ENCODE data around the gene RTL5.
A peak's percentile ranks its signal among the peaks of the same experiment; 100 is the strongest.
"Not testable (repeated sequence)": the region's sequence is repeated elsewhere in the genome, so short reads cannot be mapped to it uniquely, and the experiment has no call there.

RTL5 gene

DNA sequence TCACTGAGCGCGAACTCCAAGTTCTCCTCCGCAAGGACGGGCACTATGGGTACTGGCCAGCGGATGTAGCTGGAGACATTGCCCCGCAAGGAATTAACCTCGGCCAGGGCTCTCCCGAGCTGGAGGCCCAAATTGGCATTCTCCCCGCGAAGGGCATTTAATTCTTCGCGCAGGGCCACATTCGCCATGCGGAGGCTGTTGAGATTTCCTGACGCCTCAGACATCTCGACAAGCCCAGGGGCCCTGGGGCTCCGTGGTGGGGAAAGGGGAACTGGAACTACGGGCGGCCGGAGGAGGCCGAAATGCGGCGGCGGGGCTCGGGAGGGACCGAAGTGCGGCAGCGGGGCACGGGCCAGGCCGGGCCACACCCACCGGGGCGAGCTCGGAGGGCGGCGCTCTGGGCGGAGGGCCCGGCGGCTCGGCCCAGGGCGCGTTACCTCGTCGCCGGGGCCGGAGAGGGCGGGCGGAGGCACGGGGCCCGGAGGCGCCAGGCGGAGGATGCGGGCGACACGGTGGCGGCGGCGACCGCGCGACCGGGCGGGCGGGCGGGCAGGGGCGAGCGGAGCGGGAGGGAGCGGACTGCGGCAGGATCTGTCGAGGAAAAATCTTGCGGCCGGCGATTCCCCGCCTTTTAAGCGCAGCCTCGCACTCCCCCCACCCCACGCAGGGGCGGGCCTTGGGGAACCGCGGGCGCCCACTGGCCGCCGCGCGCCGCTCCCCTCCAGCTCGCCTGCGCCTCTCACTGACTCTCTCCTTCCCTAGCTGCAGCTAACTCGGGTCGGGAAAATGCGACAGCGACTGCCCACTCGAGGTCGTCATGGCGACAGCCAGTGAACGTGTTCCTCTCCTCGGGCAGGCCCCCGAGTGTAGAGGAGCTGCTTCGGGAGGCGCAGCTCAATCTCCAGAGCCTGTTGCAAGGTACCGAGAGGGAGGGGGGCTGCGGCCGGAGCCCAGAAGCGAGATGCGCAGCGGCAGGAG lies at the start of gene RTL5:
Gene RTL5 (minus strand): TSS at position 599 of the 978 bp plus-strand sequence.
- peak; percentile 83 for DNase-seq (ENCODE audit: low spot score)

DNA sequence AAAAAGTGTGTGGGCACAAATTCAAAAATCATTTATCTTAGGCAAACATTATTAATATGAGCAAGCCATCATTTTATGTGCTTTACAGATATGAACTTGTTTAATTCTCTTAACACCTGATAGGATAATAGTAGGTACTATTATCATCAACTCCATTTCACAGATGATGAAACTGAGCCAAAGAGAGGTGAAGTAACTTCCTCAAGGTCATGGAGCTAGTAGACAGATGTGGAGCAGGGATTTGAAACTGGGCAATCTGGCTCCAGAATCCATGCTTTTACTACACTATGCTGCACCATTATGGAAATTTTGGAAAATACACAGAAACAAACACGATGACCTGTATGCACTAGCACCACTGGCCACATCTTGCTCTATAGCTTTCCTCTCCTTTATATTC lies 48.8 kb upstream of the RTL5 start:
- peak; percentile 6 for DNase-seq (ENCODE audit: low spot score)

DNA sequence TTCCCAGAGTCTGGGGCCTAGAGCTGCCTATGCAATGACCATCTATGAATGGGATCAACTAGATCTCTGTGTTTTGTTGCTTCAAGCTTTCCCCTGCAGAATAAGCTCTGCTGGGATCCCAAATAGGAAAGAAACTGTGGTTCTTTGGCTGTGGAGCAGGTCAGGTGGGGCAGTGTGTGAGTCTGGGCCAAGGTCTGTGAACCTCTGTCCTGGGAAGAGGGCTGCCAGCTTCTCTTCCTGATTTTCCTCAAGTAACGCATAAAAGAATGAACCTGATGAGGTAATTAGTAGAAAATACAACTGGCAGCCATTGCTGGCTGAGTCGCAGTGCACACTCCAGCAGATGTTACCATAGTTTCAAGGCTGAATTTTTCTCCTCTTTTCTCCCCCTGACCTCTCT lies 45.3 kb upstream of the RTL5 start:
- DNase-seq (ENCODE audit: low spot score) = peak; percentile 13

DNA sequence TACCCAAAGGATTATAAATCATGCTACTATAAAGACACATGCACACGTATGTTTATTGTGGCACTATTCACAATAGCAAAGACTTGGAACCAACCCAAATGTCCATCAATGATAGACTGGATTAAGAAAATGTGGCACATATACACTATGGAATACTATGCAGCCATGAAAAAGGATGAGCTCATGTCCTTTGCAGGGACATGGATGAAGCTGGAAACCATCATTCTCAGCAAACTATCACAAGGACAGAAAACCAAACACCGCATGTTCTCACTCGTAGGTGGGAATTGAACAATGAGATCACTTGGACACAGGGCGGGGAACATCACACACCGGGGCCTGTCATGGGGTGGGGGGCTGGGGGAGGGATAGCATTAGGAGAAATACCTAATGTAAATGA lies 44.6 kb upstream of the RTL5 start:
- DNase-seq (ENCODE audit: low spot score) = not testable (repeated sequence)

DNA sequence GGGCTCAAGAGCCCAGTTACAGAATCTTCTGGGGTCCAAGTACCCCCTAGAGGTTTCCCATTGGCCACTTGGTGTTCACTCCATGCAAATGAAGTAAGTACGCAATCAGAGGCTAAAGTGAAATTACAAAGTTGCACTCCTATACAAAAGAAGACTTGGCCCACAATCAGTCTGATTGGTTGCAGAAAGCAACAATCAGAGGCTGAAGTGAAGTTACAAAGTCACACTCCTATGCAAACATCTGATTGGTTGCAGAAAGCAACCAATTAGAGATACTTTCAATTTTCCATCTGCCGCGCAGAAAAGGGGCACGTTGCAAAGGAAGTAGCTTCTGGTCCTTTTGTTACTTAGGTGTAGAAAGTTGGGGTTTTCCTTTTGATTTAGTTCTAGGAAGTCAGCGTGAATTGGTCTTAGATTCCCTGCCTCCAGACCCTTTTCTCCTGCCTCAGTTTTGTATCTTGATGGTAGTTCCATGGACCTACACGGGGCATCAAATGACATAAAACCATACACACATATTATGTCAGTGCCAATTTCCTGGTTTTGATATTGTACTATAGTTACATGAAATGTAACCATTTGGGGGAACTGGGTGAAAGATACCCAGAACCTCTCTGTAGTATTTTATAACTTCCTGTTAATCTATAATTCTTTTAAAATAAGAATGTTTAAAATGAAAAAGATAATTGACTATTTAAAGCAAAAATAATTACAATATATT lies 37.5 kb upstream of the RTL5 start:
- DNase-seq (ENCODE audit: low spot score) = peak; percentile 24

DNA sequence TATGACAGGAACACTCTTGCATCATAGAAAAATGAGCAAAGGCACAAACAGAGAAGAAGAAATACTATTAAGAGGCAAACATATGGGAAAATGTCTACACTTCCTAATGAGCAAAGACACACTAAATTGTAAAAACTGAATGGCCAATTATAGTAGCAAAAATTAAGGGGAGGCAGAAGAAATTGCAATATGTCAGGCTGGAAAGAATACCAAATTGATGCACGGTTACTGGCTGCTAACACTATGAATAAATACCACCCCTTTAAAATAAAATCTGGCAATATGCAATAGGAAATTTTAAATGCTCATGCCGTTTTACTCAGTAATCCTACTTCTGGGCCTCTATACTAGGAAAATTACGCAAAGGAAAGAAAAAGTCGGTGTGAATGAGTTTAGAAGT lies 33.8 kb upstream of the RTL5 start:
- DNase-seq (ENCODE audit: low spot score) = no peak

DNA sequence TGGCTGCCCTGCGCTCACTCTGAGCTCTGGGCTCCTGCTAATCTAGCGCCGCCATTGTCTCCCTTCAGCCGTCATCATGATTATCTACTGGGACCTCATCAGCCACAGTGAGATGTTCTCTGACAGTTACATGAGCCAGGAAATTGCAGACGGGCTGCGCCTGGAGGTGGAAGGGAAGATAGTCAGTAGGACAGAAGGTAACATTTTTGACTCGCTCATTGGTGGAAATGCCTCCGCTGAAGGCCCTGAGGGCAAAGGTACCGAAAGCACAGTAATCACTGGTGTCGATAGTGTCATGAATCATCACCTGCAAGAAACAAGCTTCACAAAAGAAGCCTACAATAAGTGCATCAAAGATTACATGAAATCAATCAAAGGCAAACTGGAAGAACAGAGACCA lies 28.1 kb upstream of the RTL5 start:
- DNase-seq (ENCODE audit: low spot score) = no peak

DNA sequence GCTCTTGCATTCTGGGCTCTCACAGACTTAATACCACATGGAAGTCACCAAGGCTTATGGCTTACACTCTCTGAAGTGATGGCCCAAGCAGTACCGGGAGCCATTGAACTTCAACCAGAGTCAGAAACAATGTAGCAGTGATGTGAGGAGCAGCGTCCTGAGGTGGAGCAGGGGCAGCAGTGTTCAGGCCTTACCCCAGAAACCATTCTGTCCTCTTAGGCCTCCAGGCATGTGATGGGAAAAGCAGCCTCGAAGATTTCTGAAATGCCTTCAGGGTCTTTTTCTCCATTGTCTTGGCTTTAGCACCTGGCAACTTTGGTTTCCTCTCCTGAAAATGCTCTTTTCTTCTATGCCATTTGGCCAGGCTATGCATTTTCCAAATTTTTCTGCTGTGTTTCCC lies 27.1 kb upstream of the RTL5 start:
- no peak for DNase-seq (ENCODE audit: low spot score)

DNA sequence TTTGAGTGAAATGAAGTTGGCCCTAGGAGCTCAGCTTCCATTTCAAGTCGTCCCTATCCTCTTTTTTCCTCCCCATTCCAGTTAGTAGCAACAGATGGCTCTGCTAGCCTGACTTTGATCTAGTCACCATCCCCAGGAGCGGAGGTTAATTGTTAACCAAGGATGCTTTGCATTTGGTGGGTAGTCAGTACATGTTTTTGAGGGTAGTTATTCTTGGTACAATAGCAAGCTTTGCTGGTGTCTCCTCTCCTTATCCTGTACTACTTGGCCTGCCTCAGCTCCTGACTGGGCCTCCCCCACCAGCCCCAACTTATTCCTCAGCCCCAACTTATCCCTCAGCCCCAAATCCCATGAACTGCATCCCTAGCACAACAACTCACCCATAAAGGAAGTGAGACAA lies 14.8 kb upstream of the RTL5 start:
- no peak for DNase-seq (ENCODE audit: low spot score)

DNA sequence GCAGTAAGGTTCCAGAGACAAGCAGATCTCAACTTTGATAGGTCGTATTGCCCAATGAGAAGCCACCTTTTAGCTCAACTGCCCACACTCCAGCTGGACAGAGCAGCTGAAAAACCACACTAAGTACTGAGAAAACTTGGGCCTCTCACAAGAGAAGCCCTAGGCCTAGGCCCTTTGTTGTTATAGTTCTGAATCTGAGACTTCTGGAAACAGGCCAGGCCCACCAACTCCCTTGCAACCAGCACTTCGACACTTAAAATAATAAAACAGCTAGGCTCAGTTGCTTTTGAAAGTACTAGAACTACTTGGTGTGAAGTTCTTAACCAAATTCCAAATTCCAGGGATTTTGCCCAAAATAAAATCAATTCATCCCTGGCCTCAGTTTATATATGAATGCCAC lies 13.5 kb upstream of the RTL5 start:
- DNase-seq (ENCODE audit: low spot score) = no peak

DNA sequence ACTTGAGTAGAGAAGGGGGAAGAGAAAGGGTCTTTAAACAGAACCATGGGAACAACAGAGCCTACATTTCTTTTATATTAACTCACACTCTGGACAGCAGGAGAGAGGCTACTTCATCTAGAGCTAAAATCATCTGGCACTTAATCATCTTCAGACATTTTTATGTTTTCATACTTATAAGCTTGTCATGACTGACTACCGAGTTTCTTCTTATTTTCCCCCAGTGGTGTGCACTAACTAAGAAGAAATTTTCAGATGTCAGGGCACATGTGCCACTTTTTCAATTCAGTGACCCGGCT lies 11.8 kb upstream of the RTL5 start:
- DNase-seq (ENCODE audit: low spot score) = no peak

DNA sequence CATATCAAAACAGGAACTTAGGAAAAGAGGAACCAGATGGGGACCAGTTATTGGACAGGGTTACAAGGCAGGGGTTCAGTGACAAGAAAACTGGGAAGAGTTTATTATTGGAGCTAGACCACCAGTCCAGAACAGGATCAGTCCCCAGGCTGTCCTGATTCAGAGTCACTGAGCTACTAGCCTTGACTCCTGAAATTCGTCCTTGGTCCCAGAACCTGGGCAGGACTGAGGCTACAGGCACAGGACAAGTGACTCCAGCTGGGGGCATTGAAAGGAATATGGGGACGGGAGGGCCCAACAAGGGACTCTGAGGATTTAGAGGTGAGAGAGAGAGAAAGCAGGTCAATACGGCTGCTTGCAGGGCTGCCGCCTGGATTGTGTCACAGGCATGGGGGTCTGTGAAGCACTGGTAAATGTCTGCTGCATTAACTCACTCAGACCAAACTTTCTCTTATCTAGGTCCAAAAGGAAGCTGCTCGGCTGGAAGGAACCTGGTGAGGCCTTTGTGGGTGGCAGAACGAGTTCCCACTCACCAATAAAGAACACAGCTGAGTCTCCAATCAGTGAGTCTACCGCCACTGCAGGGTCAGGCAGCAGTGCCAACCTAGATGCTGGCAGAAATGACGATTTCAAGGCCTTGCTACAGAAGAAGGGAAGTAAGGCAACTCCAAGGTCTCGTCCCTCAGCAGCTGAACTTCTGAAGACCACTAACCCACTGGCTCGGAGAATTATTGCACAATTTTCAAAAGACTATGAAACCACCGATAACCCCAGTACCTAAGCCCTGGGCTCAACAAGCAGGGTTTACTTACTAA lies 11.3 kb upstream of the RTL5 start:
- no peak for DNase-seq (ENCODE audit: low spot score)

DNA sequence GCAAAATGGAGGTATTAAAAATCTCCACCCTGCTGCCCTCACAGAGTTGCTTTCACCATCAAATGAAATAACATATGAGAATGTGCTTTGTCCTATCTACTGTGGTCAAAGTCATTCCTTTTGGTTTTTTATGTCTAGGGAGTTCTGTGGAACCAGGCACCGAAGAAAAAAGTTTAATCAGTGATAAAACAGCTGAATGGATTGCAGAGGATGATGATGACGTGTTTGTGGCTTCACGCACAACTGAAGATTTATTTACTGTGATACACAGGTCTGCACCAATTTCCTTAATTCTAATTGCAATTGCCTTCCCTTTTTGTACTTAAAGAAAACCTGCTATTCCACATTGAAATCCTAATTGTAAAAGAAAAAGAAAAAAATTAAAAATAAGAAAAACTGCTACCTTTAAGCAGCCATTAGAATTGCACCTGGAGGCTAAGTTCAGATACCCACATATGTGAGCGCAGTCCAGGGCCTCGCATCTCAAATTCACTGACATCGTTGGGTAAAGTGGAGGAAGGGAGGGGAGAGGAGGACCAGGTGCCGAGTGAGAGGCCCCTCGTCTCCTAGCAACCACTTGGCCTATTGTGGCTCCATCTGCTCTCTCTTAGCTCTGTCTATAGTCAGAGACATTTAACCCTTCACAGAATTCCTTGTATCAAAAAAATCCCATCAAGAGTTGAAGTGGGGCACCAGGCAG lies 10.5 kb upstream of the RTL5 start:
- DNase-seq (ENCODE audit: low spot score) = no peak

DNA sequence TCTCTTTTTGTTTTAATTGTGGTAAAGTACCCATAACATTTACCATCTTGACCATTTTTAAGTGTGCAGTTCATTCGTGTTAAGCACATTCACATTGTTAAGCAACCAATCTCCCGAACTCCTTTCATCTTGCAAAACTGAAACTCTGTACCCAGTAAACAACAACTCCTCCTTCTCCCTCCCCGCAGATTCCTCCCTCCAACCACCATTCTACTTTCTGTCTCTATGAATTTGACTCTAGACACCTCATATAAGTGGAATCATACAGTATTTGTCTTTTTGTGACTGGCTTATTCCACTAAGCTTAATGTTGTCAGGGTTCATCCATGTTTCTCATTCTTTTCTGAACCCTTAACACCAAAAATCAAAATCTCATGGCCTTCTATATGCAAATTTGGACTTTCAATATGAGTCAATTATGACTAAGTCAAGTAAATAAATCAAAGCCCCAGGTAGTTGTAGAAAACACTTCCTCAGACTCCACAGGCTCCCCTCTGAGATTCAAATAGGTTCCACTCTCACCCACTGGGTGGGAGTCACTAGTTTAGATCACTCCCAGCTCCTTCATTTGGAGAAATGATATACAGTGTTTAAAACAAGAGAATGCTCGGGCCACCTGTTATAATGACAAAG lies 9.8 kb upstream of the RTL5 start:
- DNase-seq (ENCODE audit: low spot score) = no peak

DNA sequence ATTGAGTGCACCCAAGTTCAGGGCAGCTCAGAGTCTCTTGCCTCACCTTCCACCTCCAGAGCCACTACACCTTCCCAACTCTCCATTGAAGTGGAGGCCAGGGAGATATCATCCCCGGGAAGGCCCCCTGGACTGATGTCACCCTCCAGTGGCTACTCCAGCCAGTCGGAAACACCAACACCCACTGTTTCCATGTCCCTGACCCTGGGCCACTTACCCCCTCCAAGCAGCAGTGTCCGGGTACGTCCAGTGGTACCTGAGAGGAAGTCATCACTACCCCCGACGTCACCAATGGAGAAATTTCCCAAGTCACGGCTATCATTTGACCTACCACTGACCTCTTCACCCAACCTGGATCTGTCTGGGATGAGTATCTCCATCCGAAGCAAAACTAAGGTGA lies 7.8 kb upstream of the RTL5 start:
- no peak for DNase-seq (ENCODE audit: low spot score)

DNA sequence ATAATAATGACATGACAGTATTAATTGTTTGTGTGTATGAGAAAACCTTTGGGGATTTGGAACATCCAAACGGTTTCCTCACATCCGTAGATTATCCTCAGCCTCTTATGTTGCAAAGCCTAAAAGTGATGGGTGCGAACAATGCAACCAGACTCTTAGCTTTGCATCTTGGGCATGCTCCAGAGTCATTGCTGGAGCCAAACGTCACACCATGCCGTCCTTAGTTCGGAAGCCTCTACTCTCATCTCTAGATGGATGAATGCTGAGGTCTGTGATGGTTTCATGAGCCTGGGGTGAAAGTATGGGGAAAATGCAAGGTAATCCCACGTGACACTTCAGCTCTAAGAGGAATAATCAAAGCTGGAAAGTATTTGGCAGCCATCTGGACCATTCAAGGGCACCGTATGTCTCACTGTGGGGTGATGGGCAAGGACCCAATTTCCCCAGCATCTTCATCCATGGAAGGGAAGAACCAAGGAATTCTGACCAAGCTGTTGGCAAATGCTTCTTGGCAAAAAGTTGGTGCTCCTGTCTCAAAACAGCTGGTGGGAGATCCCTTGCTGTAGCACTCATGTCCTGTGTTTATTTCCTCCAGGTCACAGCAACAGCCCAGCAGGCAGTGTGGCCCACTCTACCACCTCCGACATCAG lies 6.3 kb upstream of the RTL5 start:
- no peak for DNase-seq (ENCODE audit: low spot score)

DNA sequence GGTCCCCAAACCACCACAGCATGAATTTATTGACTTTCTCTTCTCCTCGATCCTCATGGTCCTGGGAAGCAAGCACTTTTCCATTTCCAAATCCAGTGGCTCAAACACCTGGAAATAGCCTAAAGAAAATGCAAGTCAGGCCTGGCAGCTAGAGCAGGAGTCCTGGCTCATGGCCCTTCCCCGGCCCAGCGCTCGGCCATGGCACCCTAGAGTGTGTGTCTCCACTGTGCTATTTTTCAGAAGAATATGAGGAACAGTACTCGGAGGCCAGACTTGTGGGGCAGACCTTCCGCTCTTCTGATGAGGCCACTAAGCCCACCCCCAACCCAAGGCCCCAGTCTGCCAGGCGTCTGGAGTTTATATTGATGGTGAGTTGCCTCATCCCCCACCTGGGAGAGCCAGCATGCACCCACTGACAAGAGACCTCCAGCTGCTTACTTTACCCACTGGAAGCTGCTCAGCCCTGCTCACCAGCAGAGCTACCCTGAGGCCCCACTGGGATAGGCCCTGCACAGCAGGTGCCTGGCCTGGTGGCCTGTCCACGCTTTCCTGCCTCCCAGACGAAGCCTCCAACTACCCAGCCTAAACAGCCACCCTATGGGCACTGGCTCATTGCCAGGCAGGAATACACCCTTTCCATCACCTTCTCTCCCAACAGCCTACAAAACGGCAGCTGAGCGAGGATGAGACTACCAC lies 2.3 kb upstream of the RTL5 start:
- DNase-seq (ENCODE audit: low spot score) = no peak

DNA sequence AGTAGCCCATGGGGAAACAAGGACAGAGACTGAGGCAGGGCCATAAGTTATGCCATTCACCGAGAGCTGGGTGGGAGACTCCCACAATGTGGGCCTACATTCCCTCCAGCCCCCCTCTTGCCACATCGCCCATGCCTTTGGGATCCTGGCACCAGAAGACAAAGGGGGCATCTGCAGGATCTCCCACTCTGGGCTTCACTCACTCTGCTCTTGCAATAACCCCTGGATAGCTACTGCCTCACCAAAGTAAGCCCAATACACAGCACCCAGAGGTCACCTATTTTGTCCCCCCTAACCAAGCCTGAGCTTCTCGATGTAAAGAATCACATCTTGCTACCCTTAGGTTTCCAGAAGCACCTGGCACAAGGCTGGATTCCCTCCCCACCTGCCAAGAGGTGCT lies 741 bp upstream of the RTL5 start:
- DNase-seq (ENCODE audit: low spot score) = no peak

DNA sequence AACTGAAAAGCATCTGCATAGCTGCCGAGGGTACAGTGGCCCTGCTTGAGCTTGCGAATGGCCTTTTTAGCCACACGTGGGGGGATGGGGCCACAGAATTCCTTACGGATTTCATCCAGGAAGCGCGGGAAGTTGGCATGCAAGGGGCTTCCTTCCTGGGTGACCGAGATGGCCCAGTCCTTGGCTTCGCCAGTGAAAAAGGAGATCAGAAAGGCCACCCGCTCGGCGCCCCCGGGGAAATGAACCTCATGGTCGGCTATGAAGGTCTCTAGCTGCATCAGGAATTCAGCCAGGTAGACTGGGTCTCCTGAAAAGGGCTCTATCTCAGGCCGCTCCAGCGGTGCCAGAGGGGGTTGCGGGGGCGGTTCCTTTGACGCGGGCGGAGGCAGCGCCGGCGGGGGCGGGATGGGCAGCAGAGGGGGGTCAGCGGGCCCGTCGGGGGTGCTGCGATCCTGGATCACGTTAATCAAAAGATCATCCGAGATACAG lies 909 bp downstream of the RTL5 start:
- no peak for DNase-seq (ENCODE audit: low spot score)

DNA sequence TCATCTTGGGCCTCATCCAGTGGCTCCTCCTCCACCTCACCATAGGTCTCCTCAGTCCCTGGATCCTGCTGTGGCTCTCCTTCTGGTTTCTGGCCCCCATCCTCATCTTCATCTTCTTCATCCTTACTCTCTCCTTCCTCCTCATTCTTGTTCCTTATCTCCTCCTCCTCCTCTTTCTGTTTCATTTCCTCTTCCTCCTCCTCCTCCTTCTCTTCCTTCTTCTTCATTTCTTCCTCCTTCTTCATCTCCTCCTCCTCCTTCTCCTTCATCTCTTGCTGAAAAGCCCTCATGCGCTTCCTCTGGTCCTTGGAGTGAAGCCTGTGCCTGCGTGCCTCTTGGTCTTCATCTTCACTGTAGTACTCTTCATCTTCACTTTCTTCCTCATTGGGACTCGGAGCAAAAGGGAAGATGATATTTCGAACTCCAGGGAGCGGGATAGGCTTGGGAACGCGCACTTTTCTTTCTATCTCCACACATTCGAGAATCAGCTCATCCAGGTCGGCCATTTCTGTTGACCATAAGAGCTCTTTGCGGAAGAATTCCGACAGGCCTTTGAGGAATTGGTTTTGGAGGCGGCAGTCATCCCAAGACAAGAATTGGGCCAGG lies 1.5 kb downstream of the RTL5 start:
- no peak for DNase-seq (ENCODE audit: low spot score)
